ENCODE measurements around the gene LRRC34.

The LRRC34 gene

GRCh38 chr3:169764882-169765612 lies 47.7 kb downstream of the LRRC34 start, which contains the start of gene TERC:
Gene TERC, minus strand, starts transcription at chr3:169765060.
- DNase-seq, result peak; percentile 87

DNA sequence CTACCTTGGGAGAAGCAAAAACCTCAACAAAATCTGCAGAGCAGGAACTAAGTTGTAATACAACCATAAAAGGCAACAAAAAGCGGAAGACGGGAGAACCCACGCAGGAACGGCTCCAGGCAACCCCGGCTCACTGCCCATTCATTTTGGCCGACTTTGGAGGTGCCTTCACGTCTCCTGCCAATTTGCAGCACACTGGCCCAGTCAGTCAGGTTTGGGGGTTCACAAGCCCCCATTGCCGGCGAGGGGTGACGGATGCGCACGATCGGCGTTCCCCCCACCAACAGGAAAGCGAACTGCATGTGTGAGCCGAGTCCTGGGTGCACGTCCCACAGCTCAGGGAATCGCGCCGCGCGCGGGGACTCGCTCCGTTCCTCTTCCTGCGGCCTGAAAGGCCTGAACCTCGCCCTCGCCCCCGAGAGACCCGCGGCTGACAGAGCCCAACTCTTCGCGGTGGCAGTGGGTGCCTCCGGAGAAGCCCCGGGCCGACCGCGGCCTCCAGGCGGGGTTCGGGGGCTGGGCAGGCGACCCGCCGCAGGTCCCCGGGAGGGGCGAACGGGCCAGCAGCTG lies 48.3 kb downstream of the LRRC34 start:
- peak; percentile 62 for DNase-seq

GRCh38 chr3:169760479-169760878 lies 52.2 kb downstream of the LRRC34 start:
- DNase-seq, result no peak

GRCh38 chr3:169759256-169759655 lies 53.4 kb downstream of the LRRC34 start:
- DNase-seq, result no peak

GRCh38 chr3:169758359-169758994 lies 54.2 kb downstream of the LRRC34 start:
- no peak for DNase-seq

DNA sequence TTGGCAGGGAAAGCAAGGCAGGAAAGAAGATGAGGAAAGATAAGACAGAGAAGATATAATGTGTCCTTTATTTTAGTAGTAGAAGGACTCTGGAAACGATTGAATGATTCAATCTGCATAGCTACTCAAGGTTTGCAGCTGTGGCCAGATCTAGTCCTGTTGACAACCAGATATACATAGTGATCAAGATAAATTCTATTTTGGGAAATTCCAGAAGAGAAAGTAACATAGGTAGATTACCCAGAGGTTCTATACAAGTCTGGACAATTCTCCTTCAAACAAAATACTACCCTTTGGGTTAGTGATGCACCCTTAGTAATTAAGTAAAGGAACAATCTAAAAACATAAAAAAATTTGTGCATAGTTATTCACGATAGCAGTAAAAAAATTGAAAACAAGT lies 57.2 kb downstream of the LRRC34 start:
- DNase-seq, result no peak

DNA sequence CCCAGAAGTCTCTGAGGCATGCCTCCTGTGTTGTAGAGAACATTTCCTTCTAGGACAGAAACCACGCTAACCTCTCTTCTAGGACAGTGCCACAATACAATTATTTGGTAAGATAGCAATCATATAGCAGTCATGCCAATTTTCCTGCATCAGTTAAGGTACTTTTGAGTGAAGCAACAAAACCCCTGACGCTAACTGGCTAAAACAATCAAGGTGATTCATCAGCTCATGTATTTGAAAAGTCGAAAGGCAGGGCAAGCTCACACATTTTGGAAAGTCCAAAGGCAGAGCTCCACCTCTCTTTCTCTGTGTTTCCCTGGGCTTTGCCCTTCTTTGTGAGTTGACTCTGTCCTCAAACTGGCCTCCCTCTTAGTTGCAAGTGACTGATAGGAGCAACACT lies 58.0 kb downstream of the LRRC34 start:
- DNase-seq, result no peak

- DNase-seq, result no peak
Observed at GRCh38 chr3:169751875-169752274, 60.8 kb downstream of the LRRC34 start.

GRCh38 chr3:169750665-169751064 lies 62.0 kb downstream of the LRRC34 start:
- DNase-seq, result no peak

DNA sequence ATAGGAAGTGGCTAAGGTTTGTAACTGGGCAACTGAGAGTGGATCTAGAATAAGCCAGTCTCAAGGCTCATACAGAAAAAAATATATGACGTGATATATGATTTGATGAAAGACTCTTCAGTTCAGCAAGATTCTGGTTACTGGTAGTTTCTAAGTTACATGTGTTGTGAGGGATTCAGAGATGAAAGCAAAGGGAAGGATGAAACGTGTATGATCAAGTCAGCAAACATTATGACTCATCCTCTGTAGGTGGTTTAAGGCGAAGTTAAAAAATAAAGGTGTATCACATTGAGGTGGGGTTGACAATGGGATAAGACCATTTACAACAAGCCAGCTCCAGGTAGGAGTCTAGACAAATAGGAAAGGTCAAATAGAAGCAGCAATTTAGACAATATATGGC lies 64.0 kb downstream of the LRRC34 start:
- DNase-seq, result no peak

DNA sequence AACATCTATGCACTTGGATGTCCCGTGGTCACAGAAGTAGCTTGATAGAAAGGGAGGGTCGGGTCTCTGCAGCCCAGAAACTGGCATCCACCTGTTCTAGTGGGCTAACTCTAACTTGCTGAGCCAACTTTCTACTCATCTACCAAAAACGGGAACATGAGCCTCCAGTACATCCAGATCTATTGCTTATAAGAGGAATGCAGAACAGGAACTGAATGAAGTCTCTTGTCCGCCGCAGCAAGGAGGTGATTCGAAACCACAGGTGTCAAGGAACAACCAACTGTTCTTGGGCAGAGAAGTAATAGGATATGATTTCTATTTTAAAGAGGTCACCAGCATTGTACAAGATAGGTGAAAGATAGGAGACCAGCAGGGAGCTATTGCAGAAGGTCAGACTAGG lies 65.8 kb downstream of the LRRC34 start:
- no peak for DNase-seq

GRCh38 chr3:169744366-169745054 lies 68.2 kb downstream of the LRRC34 start:
- peak; percentile 27 for DNase-seq
